Muscle layer of colon (tissue), 2 donors: ENCODE data around the gene MEG3.

ENCODE experiments used
- H3K27ac ChIP-seq: one replicate; pipeline ENCODE4 v1.7.0; 2013; ENCODE audit warnings: low read depth, mild to moderate bottlenecking, low read length, moderate library complexity
- H3K27me3 ChIP-seq, 2 donors: one replicate each; pipeline ENCODE4 v1.7.0; 2013; ENCODE audit warnings: low read length in 2 of 2, mild to moderate bottlenecking in 2 of 2; ENCODE audit not compliant: insufficient read depth in 2 of 2, control insufficient read depth in 1 of 2
- H3K36me3 ChIP-seq: one replicate; pipeline ENCODE4 v1.7.0; 2013; ENCODE audit warnings: mild to moderate bottlenecking, low read length; ENCODE audit not compliant: insufficient read depth
- H3K4me1 ChIP-seq: one replicate; pipeline ENCODE4 v1.7.0; 2013; ENCODE audit warnings: mild to moderate bottlenecking, low read length; ENCODE audit not compliant: insufficient read depth
- H3K4me3 ChIP-seq, 2 donors: one replicate each; pipeline ENCODE4 v1.7.0; 2013; ENCODE audit warnings: low read length in 2 of 2, low read depth in 1 of 2, mild to moderate bottlenecking in 1 of 2, moderate library complexity in 1 of 2
- H3K9ac ChIP-seq: one replicate; pipeline ENCODE4 v1.7.0; 2013; ENCODE audit warnings: low read length
- H3K9me3 ChIP-seq: one replicate; pipeline ENCODE4 v1.7.0; 2013; ENCODE audit warnings: mild to moderate bottlenecking, low read length
- donor health status: abdominal sarcoma.
- donor health status: Adenocarcinoma of cecum.

The MEG3 gene

DNA sequence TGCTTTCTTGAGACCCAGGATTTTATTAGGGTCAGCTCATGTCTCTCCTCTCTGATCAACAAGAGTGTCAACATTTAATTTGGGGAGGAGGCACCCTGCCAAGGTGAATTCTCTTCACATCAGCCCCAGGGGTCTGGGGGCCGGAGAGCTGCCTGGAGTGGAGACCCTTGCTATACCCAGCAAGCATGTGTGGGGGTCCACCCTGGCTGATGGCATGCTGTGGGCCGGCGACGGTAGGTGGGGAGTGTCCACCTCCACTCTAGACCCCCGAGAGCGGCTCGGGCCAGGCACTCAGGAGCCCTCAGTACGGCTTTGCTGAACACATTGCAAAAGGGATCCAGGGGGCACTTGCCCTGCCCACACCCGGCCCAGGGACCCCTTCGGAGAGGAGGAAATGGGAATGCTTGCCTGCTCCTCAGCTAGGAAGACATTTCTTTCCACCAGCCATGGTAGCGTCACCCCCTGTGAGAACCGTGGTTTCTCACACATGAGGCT, 10.4 kb downstream of the MEG3 start:
- Histone ChIP-seq H3K27ac (no peak overlapping the region), H3K9ac (no peak overlapping the region), H3K4me1 (no peaks in the 10 kb centered on the region), H3K4me3 (no peak overlapping the region), H3K9me3 (no peaks in the 10 kb centered on the region), H3K27me3 (no peaks in the 10 kb centered on the region), H3K36me3 (no peaks in the 10 kb centered on the region)

DNA sequence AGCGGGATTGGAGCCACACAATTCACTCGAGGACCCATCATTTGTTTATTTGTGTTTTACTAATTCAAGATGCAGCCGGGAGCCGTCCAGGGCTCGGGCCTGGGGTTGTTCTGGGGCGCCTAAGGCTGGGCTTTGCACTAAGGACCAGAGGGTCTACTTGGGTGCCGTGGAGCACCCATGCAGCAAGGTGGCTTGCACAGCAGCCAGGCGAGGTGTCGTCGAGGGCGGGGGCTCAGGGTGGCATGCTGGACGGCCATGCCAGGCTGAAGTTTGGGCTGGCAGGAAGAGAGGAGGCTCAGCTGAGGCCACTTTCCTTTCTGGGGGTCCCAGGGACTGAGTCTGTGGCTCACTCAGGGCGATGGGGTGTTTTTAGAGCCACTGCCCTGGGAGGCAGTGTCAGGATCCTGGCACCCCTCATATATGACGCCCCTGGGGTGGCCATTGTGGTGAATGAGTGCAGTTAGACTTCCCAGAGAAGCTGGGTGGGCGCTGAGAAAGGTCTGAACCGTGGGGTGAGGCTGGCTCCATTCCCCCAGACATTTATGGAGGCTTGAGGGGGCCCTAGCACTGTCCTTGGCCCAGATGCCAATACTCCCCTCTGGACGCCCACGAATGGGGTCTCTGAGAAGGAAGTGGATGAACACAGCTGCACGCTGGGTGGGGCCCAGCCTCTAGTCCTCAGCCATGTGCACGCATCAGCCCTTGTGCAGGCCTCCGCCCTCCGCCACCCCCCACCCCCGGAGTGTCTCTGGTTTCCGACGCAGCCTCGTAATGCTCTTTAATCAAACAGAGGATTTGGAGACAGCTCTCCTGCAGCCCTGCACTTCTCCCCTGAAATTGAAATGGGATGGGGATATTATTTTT, 11.3 kb downstream of the MEG3 start:
- Histone ChIP-seq H3K27ac (no peak overlapping the region), H3K27me3 (no peaks in the 10 kb centered on the region), H3K36me3 (no peaks in the 10 kb centered on the region), H3K9me3 (no peaks in the 10 kb centered on the region), H3K4me3 (no peak overlapping the region), H3K9ac (no peak overlapping the region), H3K4me1 (no peaks in the 10 kb centered on the region)

DNA sequence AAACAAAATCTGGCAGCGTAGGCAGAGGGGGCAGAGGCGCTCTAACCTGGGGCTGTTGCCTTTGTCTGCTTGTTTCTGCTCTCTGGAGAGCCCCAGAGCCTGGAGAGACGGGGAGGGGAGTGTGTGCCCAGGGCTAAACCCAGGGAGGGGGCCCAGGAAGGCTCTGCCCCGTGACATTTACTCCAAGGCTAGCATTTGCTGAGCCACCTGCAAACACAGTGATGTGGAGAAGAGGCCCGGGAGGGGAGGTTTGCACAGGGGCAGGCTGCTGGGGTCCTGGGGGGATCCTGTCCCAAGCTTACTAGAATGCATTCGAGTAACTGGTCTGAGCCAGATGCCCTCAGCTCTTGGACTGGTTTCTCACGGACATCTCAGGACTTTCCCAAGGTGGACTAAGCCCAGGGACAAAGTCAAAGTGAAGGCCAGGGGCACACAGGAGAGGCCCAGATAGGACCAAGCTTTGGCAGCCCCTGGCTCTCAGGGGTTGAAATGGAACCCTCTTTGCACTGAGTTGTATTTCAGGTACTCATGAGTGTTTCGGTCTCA, 12.0 kb downstream of the MEG3 start:
- Histone ChIP-seq H3K4me3 (no peak overlapping the region), H3K9me3 (no peaks in the 10 kb centered on the region), H3K9ac (no peak overlapping the region), H3K27me3 (no peaks in the 10 kb centered on the region), H3K36me3 (no peaks in the 10 kb centered on the region), H3K27ac (no peak overlapping the region), H3K4me1 (no peaks in the 10 kb centered on the region)

DNA sequence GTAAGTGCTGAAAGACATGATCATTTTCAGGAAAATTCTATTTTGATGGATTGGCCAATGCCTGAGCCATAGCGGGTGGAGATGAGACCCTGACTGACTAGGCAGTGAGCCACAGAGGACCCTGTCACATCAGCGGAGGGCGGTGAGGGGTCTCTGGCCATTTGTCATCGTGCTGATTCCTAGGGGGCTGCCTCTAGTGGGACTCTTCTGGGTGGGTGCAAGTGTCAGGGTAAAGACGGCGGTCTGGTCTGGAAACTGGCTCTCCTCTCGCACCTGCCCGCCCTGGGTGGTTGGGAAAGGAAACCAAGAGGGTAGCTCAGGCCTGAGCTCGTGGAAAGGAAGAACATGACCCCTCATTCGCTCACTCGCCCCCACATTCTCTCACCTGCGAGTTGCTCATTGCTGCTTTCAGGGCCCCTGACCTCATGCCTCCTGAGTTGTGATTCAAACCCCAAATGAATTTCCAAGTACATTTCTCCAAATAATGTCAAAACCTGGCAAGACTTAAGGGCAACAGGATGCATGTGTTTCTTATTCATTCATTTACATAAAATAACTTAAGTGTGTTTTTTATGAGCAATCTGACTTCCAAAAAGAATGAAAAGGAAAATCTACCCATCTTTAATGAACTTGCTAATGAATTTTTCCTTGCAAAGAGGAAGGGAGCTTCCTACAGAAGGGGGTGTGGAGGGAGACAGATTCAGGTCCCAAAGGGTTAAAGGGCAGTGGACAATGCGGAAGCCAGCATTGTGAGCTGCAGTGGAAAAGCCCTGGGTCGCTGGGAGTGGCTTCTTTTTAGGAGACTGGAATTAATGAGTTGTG, 12.8 kb downstream of the MEG3 start:
- Histone ChIP-seq H3K4me3 (no peak overlapping the region), H3K36me3 (no peaks in the 10 kb centered on the region), H3K27me3 (no peaks in the 10 kb centered on the region), H3K9me3 (no peaks in the 10 kb centered on the region), H3K27ac (no peak overlapping the region), H3K4me1 (peaks cover 5% of the 10 kb centered on the region), H3K9ac (no peak overlapping the region)

- H3K27me3 ChIP-seq = no peaks in the 10 kb centered on the region
- H3K4me1 ChIP-seq = peaks cover 5% of the 10 kb centered on the region
- H3K9ac ChIP-seq = no peak overlapping the region
- no peaks in the 10 kb centered on the region for H3K9me3 ChIP-seq
- no peak overlapping the region for H3K4me3 ChIP-seq
- no peaks in the 10 kb centered on the region for H3K36me3 ChIP-seq
- no peak overlapping the region for H3K27ac ChIP-seq
Observed at GRCh38 chr14:100839315-100839585, 13.3 kb downstream of the MEG3 start.

DNA sequence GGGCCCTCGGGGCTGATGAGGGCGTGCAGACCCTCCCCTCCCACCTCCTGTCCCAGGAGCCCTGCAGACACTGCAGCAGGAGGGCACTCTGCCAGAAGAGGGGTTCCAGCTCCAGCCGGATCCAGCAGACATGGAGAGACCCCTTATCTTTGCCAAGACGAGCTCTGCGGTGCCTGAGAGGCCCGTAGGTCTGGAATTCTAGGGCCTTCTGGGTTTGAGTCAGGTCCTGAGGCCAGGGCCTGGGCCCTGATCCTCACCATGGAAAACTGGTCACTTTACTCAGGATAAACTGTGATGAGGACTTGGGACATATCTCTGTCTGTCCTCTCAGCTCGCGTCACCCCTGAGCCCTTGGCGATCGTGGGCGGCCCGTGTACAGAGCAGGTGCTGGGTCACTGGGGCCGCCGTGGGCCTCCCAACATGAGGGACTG, 13.8 kb downstream of the MEG3 start:
- no peak overlapping the region for H3K27ac ChIP-seq
- H3K27me3 ChIP-seq = no peaks in the 10 kb centered on the region
- H3K9me3 ChIP-seq = no peaks in the 10 kb centered on the region
- no peak overlapping the region for H3K4me3 ChIP-seq
- H3K36me3 ChIP-seq = no peaks in the 10 kb centered on the region
- H3K9ac ChIP-seq = no peak overlapping the region
- peaks cover 5% of the 10 kb centered on the region for H3K4me1 ChIP-seq

- H3K4me1 ChIP-seq = peaks cover 5% of the 10 kb centered on the region
- H3K27me3 ChIP-seq = no peaks in the 10 kb centered on the region
- H3K27ac ChIP-seq = no peak overlapping the region
- H3K36me3 ChIP-seq = no peaks in the 10 kb centered on the region
- H3K9ac ChIP-seq = no peak overlapping the region
- no peaks in the 10 kb centered on the region for H3K9me3 ChIP-seq
- H3K4me3 ChIP-seq = no peak overlapping the region
Observed at GRCh38 chr14:100840286-100841065, 14.6 kb downstream of the MEG3 start.

DNA sequence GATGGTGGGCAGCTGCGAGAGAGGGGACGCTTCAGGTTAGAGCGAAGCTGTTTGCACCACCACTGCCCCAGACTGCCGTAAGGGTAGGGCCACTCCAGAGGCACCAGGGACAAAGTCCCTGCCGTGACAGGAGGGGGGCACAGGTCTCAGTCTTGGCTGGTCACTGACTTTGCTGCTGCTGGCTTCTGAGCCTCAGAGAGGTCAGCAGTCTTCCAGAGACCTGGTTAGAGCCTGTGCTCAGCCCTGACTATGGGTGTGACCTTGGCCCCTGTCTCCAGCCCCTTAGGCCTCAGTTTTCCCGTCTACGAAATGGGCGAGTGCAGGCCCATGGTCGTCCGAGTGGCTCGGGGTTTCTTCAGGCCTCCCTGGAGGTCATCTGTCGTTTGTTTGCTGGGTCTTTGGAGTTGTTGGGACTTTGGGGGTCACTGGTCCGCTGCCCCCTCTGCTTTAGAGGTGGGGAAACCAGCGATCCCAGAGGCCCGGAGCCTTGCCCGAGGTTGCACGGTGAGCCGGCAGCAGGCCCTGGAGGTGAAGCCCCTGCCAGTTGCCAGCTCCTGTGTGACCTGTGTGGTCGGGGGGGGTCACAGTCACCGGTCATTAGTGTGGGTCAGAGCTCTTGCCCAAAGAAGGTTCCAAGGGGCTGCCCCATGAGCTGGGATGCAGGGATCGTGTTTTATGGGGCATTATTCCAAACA, 15.3 kb downstream of the MEG3 start:
- peaks cover 5% of the 10 kb centered on the region for H3K4me1 ChIP-seq
- H3K4me3 ChIP-seq = no peak overlapping the region
- no peaks in the 10 kb centered on the region for H3K9me3 ChIP-seq
- no peak overlapping the region for H3K9ac ChIP-seq
- H3K36me3 ChIP-seq = no peaks in the 10 kb centered on the region
- H3K27ac ChIP-seq = no peak overlapping the region
- no peaks in the 10 kb centered on the region for H3K27me3 ChIP-seq

DNA sequence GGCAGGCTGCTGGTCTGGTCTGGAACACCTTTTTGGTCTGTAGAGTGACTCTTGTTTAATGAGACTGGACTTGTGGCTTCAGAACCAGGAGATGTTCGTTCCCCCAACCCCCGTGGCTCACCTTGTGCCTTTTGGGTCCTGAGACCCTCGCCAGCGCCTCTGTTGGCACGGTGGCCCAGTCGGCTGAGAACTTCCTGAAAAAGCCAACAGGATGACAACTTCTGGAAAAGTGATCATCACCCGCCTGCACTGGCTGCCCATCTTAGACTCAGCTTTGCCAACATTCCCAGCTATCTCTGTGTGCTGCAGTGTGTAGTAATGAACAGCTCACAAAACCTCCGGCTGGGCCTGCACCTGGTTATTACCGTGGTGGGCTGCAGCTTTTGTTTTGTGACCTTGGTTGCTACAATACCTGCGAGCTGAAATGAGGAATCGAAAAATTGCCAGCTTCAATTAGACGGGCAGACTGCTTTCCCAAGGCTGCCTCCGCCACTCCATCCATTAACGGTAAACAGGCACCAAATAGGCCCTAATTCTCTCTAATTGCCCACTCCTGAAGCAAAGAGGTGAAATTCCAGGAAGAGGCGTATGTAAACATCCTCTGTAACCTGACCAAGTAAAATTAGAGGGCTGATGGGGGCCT, 16.0 kb downstream of the MEG3 start:
- no peak overlapping the region for H3K27ac ChIP-seq
- no peaks in the 10 kb centered on the region for H3K36me3 ChIP-seq
- no peak overlapping the region for H3K4me3 ChIP-seq
- no peaks in the 10 kb centered on the region for H3K27me3 ChIP-seq
- H3K4me1 ChIP-seq = peaks cover 5% of the 10 kb centered on the region
- H3K9me3 ChIP-seq = no peaks in the 10 kb centered on the region
- H3K9ac ChIP-seq = no peak overlapping the region

DNA sequence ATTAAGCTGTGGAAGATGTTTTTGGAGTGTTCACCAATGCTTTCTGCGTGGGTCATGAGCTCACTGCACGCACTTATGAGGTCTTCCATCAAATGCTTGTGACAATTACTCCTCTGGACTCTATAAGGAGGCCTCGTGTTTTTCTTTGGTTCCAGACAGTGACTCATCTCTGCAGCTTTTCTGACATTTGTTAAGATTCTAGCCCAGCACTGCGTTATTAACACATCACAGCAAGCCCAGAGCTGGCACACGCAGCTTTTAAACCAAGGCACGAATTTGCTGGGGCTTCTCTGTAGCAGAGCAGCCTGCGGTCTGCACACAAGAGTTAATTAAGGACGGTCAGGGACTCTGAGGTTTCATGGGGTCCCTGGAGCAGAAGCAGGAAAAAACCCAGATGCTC, 16.9 kb downstream of the MEG3 start:
- no peak overlapping the region for H3K4me3 ChIP-seq
- H3K4me1 ChIP-seq = peaks cover 5% of the 10 kb centered on the region
- no peaks in the 10 kb centered on the region for H3K27me3 ChIP-seq
- no peaks in the 10 kb centered on the region for H3K36me3 ChIP-seq
- no peak overlapping the region for H3K27ac ChIP-seq
- no peaks in the 10 kb centered on the region for H3K9me3 ChIP-seq
- no peak overlapping the region for H3K9ac ChIP-seq
